GM18858 (cell line): ENCODE data around the gene HDAC8.

Experiments used
- ATAC-seq: cut with Tn5 transposase; IDR thresholded peaks from one replicate; pipeline ENCODE4 v1.9.1; 2021; ENCODE audit not compliant: unreplicated experiment

HDAC8 gene

DNA sequence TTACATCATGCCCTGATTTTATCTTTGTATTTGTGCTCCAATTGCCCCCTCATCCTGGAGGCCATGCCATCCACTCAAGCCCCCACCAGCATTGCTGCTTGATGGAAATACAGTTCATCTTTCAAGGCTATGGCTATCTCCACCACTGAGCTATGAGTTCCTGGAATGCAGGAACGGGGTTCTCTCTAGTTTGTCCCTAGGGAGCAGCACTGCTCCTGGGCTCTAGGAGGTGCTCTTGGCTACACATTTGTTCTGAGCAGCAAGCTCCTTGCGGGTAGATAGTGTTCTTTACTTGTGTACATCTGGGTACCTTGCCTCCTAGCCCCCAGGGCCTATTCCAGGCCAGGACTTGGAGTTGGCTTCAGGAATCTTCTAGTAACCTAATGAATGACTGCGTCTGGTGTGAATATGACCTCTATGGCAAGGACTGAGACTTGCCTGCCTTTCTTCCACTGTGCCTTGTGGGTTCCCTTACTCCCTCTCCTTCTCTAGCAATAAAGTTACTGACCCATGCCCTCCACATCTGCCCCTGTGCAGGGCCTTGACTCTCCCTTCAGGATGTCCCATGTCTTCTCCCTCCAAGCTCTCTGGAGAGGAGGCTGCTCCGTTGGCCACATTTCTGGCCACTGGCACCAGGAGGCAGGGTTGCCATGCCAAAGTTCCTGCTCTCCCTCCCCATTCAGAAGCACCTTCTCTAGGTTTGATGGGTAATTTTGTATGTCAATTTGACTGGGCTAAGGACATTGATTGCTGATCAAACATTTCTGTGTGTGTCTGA, 274.5 kb downstream of the HDAC8 start:
- ATAC-seq: no peak

DNA sequence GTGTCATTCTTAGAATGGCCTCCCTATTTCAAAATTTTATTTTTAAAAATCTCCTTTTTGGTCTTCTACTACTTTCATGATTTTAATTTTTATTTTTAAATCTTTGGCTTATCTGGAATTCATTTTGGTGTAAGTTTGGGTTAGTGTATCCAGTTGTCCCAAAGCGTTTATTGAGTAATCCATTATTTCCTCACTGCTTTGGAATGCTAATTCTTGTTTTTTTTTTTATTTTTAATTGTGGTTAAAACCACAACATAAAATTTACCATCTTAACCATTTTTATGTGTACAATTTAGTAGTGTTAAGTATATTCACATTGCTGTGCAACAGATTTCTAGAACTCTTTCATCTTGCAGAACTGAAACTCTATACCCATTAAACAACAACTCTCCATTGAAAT, 275.7 kb downstream of the HDAC8 start:
- ATAC-seq: no peak

DNA sequence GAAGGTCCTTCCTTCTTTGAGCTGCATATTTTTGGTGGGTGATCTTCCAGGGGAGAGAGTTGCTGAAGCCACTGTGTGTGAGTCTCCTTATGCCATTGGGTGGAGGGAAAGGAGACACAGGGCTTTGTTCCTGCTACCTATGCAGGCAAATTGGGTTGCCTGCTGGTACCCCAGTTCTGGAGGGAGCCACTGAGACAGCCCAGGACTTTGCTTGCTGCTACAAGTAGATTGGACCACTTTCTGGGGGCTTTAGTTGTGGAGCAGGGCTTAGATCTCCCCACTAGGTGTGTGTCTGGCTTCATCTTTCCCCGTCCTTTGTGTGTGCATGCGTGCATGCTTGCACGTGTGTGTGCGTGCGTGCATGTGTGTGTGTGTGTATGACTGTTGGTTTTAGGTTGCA, 276.9 kb downstream of the HDAC8 start:
- no peak for ATAC-seq

DNA sequence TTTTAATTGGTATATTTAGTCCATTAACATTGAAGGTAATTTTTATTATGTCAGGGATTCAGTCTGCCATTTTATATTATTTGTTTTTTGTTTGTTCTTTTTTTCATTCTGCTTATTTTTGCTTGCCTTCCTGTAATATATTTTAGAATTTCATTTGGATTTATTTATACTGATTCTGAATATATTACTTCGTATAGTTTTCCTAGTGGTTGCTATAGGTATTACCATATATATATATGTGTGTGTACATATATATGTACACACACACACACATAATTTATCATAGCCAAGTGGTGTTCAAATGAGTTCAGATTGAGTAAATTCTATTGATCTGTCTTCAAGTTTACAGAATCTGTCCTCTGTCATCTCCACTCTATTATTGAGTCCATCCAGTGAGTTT, 278.1 kb downstream of the HDAC8 start:
- no peak for ATAC-seq

DNA sequence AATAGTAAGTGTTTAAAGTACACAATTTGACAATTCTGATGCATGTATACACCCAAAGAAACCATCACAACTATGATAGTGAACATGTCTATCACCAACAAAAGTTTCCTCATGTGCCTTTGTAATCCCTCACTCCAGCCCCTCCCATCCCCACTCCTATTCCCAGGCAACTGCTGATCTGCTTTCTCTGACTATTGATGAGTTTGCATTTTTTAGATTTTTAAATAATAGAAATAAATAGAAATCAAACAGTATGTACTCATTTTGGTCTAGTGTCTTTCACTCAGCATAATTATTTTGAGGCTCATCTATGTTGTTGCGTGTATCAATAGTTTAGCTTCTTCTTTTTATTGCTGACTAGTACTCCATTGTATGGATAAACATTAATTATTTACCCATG, 290.3 kb downstream of the HDAC8 start:
- no peak for ATAC-seq

DNA sequence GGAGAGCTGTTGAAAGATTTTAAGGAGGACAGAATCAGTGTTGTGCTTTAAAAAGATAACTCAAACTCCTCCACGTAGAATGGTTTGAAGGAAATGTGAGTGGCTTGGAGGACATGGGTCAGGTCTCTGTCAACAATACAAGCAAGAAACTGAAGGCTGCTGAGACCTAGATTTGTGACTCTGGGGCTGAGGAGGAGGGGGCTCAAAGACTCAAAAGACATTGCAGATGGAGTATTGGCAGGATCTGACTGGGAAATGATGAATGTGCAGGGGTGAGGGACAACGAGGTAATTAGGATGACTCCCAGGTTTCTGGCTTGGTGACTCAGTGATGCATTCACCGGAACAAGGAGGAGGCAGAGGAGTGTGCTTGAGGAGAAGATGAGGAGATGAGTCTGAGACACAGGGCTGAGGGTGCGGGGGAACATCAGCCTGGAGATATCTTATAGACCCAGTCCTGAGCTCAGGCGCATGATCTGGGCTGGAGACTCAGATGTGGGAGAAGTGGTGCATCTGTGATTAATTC, 292.3 kb downstream of the HDAC8 start:
- ATAC-seq: no peak
